ENCODE data around the gene HDAC9.
"Not testable (repeated sequence)": the region's sequence is repeated elsewhere in the genome, so short reads cannot be mapped to it uniquely, and the experiment has no call there.

Gene HDAC9

GRCh38 chr7:18698258-18698734 is 202.7 kb downstream of the HDAC9 start:
- in situ Hi-C loops (cut with MboI; ENCODE audit: low sequenced_read_pairs): no loop called here

- in situ Hi-C loops (cut with MboI; ENCODE audit: low sequenced_read_pairs): no loop called here
Observed at GRCh38 chr7:18700147-18700546, 204.6 kb downstream of the HDAC9 start.

- in situ Hi-C loops (cut with MboI; ENCODE audit: low sequenced_read_pairs): no loop called here
Observed at GRCh38 chr7:18702071-18702829, 206.7 kb downstream of the HDAC9 start.

- in situ Hi-C loops (cut with MboI; ENCODE audit: low sequenced_read_pairs): no loop called here
Observed at GRCh38 chr7:18703685-18704084, 208.1 kb downstream of the HDAC9 start.

GRCh38 chr7:18706670-18707069 is 211.1 kb downstream of the HDAC9 start:
- in situ Hi-C loops (cut with MboI; ENCODE audit: low sequenced_read_pairs): no loop called here

GRCh38 chr7:18708204-18708603 is 212.7 kb downstream of the HDAC9 start:
- in situ Hi-C loops (cut with MboI; ENCODE audit: low sequenced_read_pairs): no loop called here

GRCh38 chr7:18715988-18716387 is 220.4 kb downstream of the HDAC9 start:
- in situ Hi-C loops (cut with MboI; ENCODE audit: low sequenced_read_pairs): no loop called here

GRCh38 chr7:18721429-18721828 is 225.9 kb downstream of the HDAC9 start:
- in situ Hi-C loops (cut with MboI; ENCODE audit: low sequenced_read_pairs): no loop called here

- in situ Hi-C loops (cut with MboI; ENCODE audit: low sequenced_read_pairs): no loop called here
Observed at GRCh38 chr7:18724318-18724717, 228.8 kb downstream of the HDAC9 start.

- in situ Hi-C loops (cut with MboI; ENCODE audit: low sequenced_read_pairs): no loop called here
Observed at GRCh38 chr7:18727115-18727870, 231.7 kb downstream of the HDAC9 start.

- in situ Hi-C loops (cut with MboI; ENCODE audit: low sequenced_read_pairs): not testable (repeated sequence)
Observed at GRCh38 chr7:18736012-18736411, 240.5 kb downstream of the HDAC9 start.

GRCh38 chr7:18740579-18740988 is 245.0 kb downstream of the HDAC9 start:
- in situ Hi-C loops (cut with MboI; ENCODE audit: low sequenced_read_pairs): no loop called here

- in situ Hi-C loops (cut with MboI; ENCODE audit: low sequenced_read_pairs): no loop called here
Observed at GRCh38 chr7:18753972-18754610, 258.5 kb downstream of the HDAC9 start.

- in situ Hi-C loops (cut with MboI; ENCODE audit: low sequenced_read_pairs): no loop called here
Observed at GRCh38 chr7:18754766-18755165, 259.2 kb downstream of the HDAC9 start.

GRCh38 chr7:18755793-18756192 is 260.2 kb downstream of the HDAC9 start:
- in situ Hi-C loops (cut with MboI; ENCODE audit: low sequenced_read_pairs): no loop called here

GRCh38 chr7:18756378-18757050 is 261.0 kb downstream of the HDAC9 start:
- in situ Hi-C loops (cut with MboI; ENCODE audit: low sequenced_read_pairs): no loop called here

GRCh38 chr7:18760046-18760445 is 264.5 kb downstream of the HDAC9 start:
- in situ Hi-C loops (cut with MboI; ENCODE audit: low sequenced_read_pairs): no loop called here

GRCh38 chr7:18760631-18761445 is 265.3 kb downstream of the HDAC9 start:
- in situ Hi-C loops (cut with MboI; ENCODE audit: low sequenced_read_pairs): no loop called here

- in situ Hi-C loops (cut with MboI; ENCODE audit: low sequenced_read_pairs): no loop called here
Observed at GRCh38 chr7:18762189-18762588, 266.6 kb downstream of the HDAC9 start.

- in situ Hi-C loops (cut with MboI; ENCODE audit: low sequenced_read_pairs): no loop called here
Observed at GRCh38 chr7:18768256-18768655, 272.7 kb downstream of the HDAC9 start.
